Muscle of back (tissue), 11 donors: Measurements from ENCODE around the gene ANKLE2. TPM values are rescaled to one million over a fixed set of nuclear protein-coding genes. Genes with fewer than 3 reads are reported as not detected.
A peak's percentile ranks its signal among the peaks of the same experiment; 100 is the strongest.
"Not testable (repeated sequence)": the region's sequence is repeated elsewhere in the genome, so short reads cannot be mapped to it uniquely, and the experiment has no call there.

Experiments used
- DNase-seq, 3 donors: peaks; one replicate each; pipeline versions ENCODE4 v3.0.0 to v3.0.0-alpha.2; 2013
- polyA plus RNA-seq, 10 donors: library from polyadenylated mRNA; unstranded; fragments of 120-200 nt; gene quantifications; one replicate each; pipeline ENCODE4 v1.2.1, GENCODE V29; 2013; ENCODE audit not compliant: insufficient read length in 10 of 10

The ANKLE2 gene
- polyA plus RNA-seq, 10 donors = 31.9 to 58.8 (median 42.7) TPM

- no peak for DNase-seq
Measured at GRCh38 chr12:132781938-132782337, 20.3 kb upstream of the ANKLE2 start.

DNA sequence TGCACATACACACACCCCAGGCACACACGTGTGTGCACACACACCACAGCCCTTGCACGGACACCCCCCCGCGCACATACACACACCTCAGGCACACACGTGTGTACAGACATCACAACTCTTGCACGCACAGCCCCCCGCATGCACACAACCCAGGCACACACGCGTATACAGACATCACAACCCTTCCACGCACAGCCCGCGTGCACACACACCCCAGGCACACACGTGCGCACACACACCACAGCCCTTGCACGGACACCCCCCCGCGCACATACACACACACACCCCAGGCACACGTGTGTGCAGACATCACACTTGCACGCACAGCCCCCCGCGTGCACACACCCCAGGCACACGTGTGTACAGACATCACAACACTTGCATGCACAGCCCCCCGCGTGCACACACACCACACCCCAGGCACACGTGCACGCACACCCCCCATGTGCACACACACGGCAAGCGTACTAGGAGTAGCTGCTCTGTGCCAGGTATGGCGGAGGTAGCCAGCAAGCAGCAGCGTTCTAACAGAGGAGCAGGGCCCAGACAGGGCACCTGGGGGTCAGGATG, 18.2 kb upstream of the ANKLE2 start:
- no peak for DNase-seq

DNA sequence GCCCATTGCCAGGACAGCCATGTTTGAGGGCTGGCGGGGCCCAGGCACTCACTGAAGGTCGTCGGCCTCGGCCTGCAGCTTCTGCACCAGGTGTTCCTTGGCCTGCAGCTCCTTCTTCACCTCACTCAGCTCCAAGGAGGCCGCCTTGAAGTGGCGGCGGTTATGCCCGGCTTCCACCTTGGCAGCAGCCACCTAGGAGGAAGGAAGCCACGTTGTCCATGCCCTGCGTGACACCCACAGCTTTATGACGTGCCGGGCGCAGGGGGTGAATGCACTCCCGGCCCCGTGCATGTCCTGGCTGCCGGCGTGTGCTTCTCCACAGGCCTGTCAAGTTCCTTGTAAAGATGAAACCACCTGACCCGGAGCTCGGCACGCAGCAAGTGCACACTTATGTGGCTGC, 16.0 kb upstream of the ANKLE2 start:
- DNase-seq = no peak

- DNase-seq = peak; percentile 42 to 91 (median 76)
Measured at GRCh38 chr12:132776816-132777568, 15.4 kb upstream of the ANKLE2 start.

DNA sequence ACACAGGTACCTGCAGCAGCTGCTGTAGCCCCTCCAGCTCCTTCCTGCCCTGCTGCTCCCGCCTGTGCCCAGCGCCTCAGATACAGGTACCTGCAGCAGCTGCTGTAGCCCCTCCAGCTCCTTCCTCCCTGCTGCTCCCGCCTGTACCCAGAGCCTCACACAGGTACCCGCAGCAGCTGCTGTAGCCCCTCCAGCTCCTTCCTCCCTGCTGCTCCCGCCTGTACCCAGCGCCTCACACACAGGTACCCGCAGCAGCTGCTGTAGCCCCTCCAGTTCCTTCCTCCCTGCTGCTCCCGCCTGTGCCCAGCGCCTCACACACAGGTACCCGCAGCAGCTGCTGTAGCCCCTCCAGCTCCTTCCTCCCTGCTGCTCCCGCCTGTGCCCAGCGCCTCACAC, 14.6 kb upstream of the ANKLE2 start:
- not testable (repeated sequence) for DNase-seq

GRCh38 chr12:132775502-132776229, 14.0 kb upstream of the ANKLE2 start:
- DNase-seq = no peak

GRCh38 chr12:132774646-132775275, 13.1 kb upstream of the ANKLE2 start:
- DNase-seq = no peak

DNA sequence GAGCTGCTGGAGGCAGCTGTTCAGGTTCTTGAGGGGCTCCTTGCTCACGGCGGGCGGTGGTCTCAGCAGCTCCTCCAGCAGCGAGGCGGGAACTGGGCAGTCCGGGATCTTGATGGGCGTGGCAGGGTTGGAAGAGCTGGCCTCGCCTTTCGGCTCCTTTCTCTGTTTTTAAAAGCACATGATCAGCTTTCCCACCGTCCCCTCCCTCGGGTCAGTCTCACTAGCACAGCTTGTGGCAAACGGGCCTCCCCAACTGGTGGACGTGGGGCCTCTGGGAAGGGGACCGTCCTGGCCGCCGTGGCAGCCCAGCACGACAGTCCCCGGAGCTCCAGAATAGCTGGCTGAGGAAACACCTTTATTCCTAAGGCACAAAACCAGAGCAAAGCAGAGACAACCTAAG, 12.5 kb upstream of the ANKLE2 start:
- DNase-seq = no peak

- DNase-seq = no peak
Measured at GRCh38 chr12:132773077-132773955, 11.7 kb upstream of the ANKLE2 start.

DNA sequence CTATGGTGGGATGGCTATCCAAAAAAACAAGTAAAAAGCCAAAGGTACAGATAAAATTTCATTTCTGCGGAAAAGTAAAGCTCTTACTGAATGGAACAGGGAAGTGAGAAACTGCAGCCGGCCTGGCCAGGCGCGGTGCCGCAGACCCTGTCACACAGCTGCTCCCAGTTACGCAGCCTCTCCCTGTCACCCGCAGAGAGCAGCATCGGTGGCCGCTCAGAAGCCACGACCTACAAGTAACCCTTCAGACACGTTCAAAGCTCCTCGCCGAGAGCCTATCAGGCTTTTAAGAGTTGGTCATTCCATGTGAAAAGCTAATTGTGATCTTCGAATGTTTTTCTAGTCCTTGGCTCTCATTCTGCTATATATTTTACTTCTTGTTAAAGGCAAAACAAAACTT, 11.0 kb upstream of the ANKLE2 start:
- no peak for DNase-seq

DNA sequence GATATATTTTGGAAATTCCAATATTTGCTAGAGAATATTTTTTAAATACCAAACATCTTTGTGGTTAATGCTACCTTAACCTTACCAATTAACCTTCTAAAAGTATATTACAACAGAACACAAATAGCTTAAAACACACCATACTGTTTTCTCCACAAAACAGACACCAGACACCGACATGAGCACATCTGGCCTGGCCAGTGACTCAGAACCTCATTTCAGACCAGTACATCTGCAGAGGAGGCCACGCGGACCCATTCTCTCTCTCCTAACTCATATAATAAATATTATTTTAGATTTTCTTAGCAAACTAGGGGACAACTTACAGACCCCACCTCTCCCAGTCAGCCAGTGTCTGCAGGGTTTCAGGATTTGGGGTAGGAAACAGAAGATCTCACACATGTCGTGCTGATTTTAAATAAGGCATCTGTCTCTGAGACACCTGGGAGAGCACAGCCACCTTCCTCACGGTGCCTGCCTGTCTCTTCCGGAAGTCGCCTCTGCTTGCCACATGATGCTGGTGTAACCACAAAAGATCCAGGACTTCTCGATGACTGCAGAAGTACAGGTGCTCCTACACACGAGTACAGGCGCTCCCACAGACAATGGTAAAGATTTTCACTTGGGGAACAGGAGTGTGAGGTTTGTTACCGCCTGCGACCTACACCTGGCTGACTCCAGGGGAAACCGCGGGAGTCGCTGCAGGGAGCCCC, 9.7 kb upstream of the ANKLE2 start:
- no peak for DNase-seq

DNA sequence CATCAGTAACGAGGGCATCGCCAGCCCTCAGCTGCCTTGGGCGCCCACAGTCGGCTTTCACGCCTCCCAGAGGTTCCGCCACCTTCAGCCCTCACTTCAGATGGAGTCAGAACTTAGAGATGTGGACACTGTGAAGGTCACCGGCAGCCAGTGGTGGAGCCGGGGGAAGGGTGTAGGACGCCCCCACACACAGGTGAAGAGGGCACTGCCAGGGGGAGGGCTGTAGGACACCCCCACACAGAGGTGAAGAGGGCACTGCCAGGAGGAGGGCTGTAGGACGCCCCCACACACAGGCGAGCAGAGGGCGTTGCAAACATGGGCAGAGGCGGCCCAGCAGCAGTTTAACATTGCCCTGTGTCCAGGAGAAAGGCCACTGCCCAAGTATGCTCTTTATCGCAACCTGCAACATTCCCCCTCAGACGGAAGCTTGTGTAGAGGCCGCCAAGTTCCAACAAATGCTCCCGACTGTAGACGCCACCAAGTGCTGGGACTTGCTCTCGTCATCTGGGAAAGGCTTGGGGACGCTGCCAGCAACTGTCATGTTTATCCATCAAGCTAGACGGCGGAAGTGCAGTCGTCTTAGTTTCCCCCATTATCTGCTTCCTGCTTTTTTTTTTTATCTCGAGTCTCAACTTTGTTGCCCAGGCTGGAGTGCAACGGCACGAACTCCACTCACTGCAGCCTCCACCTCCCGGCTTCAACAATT, 4.9 kb upstream of the ANKLE2 start:
- peak; percentile 34 to 52 (median 42) for DNase-seq

- no peak for DNase-seq
Measured at GRCh38 chr12:132765361-132765760, 3.7 kb upstream of the ANKLE2 start.

DNA sequence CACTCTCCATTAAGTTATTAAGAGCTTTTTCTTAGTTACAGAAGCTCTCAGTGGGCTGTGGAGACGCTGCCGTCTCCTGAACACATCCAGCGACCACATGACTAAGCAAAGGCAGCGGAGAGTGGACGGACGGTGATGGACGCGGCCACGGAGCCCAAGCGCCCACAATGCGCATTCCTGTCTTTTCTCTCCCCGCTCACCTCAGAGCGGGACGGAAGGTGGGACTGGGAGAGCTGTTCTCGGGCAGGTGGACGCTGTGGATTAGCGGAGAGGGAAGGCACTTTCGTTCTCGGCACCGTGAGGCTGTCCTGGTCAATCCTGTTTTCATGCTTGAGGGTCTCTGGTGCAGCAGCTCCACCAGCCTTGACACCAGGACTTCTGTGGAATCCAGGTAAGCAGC, 2.6 kb upstream of the ANKLE2 start:
- no peak for DNase-seq

DNA sequence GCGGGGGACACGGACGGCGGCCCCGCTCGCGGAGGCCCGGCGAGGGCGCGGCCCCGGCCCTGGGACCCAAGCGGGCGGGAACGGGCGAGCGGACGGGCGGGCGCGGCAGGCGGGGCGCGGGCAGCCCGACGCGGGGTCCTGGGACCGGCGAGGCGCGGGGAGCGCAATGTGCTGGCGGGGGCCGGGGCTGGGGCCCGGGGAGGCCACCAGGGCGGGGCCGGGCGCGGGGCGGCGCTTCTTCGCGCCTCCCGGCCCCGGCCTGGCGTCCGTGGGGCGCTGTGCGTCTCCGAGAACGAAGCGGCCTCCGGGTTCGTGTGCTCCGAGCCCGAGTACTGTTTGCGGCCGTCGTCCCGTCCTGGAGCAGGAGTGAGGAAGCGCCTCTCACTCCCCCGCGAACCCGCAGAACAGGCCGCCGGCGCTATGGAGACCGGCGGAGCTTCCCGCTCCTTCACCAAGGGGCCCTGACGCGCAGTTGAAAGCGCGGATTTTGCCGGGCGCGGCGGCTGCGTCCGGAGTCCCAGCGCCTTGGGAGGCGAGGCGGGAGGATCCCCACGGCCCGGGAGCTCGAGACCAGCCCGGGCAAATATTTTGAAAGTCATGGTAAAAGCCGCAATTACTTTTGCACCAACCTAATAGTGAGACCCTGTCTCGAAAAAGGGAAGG, 420 bp upstream of the ANKLE2 start:
- DNase-seq = peak; percentile 91 to 96 (median 92)

- DNase-seq = no peak
Measured at GRCh38 chr12:132759359-132759758, 2.3 kb downstream of the ANKLE2 start.

DNA sequence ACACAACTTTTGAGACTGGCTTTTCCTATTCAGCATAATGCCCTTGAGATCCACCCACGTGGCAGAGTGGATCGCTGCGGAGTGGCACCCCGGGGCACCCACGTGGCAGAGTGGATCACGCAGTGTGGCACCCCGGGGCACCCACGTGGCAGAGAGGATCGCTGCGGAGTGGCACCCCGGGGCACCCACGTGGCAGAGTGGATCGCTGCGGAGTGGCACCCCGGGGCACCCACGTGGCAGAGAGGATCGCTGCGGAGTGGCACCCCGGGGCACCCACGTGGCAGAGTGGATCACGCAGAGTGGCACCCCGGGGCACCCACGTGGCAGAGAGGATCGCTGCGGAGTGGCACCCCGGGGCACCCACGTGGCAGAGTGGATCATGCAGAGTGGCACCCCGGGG, 2.8 kb downstream of the ANKLE2 start:
- DNase-seq = not testable (repeated sequence)

- no peak for DNase-seq
Measured at GRCh38 chr12:132754160-132754932, 7.3 kb downstream of the ANKLE2 start.

DNA sequence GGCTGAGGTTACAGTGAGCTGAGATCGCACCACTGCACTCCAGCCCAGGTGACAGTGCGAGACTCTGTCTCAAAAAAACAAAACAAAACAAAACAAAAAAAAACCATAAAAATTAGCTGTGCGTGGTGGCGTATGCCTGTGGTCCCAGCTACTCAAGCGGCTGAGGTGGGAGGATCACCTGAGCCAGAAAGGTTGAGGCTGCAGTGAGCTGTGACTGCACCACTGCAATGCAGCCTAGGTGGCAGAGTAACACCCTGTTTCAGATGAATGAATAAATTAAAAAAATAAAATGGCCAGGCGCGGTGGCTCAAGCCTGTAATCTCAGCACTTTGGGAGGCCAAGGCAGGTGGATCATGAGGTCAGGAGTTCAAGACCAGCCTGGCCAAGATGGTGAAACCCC, 8.0 kb downstream of the ANKLE2 start:
- DNase-seq = not testable (repeated sequence)
